GOT3 (cell line): ENCODE measurements around the gene UNC93A.

ENCODE experiments used
- DNase-seq: peaks from one replicate; lab custom pipeline; 2025; ENCODE audit warnings: mixed read lengths; lab: John Stamatoyannopoulos, UW

Gene UNC93A

DNA sequence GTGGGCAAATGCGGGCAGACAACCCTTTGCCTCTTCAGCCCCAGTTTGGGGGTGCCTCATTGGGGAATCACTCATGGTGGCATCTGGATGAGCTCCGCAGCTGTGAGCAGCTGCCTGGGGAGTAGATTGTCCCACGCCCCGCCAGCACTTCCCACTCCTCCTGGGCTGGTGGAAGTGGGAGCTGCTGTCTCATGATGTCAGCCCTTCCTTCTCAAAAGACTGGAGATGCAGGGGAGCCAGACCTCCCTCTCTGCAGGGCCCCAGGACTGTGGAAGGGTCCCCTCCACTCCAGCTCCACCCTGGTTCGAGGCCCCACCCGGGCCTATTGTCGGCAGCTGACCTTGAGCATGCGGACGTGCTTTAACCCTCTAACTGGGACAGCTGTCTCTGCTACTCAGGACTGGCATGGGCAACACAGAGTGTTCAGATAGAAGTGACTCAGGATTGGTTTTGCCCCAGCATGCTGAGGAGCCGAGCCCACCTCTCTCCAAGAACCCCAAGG, 2.0 kb downstream of the UNC93A start:
- DNase-seq, result no peak

DNA sequence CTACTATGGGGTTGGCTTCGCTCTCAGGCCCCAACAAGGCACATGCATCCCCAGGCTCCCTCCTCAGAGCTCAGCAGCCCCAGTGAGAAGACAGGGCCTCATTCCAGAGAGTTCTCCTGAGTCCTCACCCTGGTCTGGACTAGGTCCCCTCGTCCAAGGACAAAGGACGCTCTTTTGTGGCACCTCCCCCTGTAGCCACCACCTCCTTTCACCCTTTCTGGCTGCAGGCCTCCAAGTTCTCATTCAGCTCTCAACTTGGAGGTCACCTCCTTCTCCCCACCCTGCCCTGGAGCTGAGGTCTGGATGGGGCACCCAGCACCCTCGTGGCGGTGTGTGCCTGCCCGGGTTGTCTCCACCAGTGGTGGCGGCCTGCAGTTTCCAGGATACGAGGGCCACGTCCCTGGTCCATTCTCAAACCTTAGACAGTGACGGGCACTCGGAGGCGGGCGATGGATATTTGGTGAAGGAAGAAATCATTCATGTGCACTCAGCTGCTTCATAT, 2.5 kb downstream of the UNC93A start:
- no peak for DNase-seq

DNA sequence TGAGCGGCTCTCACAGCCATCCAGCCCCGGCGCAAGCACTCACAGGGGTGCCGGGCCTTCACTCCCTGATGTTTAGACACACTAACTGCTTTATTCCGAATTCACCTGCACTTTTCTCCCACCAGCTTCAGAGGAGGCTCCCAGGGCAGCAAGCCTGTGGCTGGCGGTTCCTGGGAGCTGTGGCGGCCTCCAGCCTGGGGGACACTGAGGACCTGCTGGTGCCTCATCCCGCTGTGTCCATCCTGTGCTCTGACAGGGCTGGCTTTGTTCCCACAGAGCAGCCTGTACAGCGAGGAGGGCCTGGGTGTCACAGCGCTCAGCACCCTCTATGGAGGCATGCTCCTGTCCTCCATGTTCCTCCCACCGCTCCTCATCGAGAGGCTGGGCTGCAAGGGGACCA, 3.1 kb downstream of the UNC93A start:
- no peak for DNase-seq

DNA sequence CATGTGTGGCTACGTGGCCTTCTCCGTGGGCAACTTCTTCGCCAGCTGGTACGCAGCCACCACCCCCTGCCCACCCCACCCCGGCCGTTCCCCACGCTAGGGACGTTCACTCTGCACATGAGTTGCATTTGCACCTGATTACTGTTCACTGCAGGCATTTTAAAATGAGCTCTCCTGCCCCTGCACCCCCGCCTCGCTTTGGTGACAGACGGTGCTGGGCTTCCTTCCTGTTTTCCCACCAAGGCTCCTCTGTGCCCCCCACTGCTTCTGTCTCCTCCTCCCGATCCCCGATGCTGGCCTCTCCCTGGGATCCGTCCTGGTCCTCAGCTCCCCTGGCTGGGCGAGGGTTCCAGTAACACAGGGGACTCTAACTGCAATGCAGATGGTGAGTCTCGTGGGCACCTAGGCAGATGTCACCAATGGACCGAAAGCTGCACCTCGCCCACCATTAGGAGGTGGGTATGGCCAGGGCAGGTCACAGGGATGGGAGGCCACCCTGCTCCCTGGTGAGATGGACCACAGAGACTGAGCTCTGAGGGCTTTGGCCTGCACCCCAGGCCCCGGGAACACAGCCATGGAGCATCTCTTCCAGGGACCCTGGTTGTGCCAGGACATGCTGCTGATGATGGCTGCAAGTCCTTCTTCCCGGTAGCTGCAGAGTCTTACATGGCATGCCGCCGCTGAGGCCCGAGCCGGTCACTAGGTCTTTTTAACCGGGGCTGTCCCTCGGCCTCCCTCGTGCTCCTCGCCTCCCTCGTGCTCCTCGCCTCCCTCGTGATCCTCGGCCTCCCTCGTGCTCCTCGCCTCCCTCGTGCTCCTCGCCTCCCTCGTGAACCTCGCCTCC, 3.8 kb downstream of the UNC93A start:
- no peak for DNase-seq

DNA sequence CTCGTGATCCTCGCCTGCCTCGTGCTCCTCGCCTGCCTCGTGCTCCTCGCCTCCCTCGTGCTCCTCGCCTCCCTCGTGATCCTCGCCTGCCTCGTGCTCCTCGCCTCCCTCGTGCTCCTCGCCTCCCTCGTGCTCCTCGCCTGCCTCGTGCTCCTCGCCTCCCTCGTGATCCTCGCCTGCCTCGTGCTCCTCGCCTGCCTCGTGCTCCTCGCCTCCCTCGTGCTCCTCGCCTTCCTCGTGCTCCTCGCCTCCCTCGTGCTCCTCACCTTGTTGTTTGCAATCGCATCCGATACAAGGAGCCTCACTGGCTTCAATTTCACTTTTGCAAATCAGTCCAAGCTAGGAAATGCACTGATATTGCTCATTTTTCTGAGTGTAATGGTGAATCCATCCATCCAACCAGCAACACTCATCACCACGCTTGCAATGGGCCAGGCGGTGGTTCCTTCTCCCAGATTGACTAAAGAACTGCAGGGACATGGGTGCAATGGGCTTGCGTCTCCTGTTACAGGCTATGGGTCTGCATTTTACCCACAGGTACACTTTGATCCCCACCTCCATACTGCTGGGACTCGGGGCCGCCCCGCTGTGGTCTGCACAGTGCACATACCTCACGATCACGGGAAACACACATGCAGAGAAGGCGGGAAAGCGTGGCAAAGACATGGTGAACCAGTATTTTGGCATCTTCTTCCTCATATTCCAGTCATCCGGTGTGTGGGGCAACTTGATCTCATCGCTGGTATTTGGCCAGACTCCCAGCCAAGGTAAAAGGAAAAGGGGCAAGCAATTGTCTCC, 4.6 kb downstream of the UNC93A start:
- DNase-seq, result no peak

DNA sequence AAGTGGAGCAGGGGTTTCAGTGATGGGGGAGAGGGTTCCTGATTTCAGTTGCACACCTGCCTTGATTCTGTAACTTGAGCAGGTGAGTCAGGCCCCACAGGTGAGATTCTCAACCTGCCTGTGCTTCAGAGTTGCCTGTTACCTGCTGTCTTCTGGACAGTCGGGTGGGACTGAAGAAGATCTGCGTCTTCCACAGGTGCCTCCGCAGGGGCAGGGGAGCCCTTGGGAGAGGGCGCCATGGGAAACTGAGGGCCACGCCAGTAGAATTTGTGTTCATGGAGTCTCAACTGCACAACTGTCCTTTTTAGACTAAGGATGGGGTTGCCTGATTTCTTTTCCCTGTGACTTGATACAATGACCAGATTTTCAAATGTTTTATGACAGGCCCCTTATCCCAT, 5.2 kb downstream of the UNC93A start:
- no peak for DNase-seq

DNA sequence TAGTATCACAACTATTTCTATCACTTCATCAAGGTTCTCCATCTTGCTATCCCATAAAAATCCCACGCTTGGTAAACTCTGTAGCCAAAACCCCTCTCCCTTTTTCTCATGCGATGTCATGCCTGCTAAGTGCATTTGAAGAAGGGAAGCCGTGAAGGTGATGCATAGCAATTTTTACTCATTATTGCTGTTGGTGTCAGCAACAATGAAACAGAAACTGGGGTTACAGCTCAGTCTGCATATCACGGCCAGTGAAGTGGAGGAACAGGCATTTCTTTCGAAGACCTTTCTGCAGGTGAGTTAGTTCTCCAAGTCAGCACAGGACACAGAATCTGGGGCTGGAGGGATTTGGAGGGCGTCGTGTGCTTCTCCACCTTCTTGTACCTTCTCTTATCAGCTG, 5.8 kb downstream of the UNC93A start:
- DNase-seq, result no peak

DNA sequence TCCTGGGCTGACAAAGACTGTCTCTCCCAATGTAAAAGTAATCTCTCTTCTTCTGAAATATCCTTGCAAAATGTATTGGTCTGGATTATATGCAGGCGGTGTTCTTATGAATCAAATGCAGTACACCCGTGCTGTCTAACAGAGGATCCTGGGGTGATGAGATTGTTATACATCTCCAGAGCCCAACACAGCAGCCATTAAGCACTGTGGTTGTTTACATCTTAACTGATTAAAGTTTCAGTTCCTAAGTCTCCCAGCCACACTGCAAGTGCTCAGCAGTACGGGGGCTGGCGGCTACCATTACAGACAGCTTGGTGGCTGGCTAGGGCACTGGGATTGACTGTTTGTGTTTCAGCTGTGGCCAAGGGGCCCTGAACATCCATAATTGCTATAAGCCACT, 7.0 kb downstream of the UNC93A start:
- DNase-seq, result no peak

DNA sequence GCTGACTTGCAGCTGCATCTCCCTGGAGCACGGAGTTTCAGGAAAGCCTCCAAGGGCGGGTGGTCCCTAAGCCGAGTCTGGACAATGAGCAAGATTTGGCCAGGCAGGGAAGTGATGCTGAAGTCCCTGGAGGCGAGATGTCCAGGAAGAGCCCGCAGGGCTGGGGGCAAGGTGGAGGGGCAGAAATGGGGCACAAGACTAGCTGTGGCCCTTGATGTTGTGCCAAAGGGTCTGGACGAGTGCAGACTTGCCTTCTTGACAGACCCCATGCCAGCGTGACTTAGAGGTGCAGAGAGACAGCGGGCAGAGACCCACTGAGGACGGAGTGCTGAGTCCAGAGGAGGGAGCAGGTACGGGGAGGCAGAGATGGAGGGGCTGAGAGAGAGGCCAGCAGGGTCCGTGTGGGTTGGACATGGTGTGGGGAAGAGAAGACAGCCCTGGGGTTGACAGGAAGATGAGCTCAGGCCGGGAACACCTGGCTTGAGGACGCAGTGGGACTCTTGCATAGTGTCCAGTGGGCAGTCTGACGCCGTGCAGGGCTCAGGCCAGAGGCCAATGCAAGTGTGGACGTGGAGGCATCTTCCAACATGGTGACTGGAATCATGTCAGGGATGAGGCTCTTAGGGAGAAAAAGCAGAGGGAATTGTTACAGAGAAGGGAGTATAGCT, 8.7 kb downstream of the UNC93A start:
- DNase-seq, result no peak

DNA sequence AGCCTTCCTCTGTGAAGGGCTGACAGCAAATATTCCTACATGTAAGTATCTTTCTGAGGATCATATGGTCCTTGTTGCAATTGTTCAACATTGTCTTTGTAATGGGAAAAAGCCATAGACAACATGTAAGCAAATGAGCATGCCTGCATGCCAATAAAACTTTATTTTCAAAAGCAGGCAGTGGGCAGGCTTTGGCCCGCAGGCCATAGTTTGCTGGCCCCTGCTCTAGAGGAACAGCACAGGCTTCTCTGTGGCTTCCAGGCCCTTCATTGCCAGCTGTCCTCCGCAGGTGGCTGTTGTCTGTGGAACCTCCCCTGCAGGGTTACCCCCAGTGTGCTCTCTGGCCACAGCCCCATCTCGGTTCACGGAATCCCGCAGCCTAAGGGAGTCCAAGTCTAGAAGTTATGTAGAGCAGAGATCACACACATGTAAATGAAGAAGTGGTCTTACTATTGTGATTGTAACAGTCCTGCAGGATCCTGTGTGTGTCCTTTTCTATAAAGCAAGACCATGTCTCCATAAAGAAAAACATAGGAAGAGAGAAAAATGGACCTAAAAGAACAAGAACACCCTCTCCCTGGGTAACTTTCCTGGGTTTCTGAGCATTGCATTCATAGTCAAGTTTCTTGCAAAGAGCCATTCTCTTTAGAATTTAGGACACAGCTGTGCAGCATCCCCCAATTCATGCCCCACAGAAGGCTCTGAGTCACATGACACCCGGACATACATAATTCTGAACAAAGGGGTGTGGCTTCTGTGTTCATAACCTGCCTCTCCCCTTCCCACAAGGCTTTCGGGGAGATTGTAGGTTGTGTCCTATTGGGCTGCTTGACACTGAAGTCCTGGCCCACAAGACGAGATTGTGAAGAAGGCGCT, 10.0 kb downstream of the UNC93A start:
- no peak for DNase-seq

DNA sequence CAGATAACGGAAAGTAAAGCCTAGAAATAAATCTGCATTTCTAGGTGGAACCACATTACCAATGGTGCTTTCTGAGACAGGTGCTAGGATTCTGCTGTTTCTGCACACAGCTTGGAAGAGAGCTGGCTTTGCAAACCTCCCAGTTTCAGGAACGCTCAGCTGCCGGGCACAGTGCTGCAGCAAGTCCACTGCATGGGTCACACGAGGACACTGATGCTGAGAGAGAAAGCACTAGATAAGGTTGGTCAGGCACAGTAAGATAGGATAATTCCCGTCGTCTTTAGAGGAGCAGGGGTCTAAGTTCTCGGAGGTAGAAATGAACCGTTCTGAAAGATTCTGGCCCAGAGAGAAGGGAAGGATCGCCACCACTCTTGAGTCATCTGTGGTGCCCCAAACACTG, 11.0 kb downstream of the UNC93A start:
- no peak for DNase-seq

DNA sequence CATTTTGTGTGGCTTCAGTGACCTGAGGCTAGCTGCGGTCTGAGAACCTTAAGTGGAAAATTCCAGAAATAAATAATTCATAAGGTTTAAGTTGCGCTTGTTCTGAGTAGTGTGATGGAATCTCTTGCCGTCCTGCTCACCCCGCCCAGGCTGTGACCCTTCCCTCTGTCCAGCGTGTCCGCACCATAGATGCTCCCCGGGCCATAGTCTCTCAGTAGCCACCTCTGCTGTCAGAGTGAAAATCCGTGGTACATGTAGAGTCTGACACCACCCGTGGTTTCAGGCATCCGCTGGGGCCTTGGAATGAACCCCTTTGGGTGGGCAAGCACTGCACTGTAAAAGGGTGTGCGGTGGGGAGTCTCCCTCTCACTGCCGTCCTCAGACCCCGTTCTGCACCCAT, 11.7 kb downstream of the UNC93A start:
- DNase-seq, result no peak

DNA sequence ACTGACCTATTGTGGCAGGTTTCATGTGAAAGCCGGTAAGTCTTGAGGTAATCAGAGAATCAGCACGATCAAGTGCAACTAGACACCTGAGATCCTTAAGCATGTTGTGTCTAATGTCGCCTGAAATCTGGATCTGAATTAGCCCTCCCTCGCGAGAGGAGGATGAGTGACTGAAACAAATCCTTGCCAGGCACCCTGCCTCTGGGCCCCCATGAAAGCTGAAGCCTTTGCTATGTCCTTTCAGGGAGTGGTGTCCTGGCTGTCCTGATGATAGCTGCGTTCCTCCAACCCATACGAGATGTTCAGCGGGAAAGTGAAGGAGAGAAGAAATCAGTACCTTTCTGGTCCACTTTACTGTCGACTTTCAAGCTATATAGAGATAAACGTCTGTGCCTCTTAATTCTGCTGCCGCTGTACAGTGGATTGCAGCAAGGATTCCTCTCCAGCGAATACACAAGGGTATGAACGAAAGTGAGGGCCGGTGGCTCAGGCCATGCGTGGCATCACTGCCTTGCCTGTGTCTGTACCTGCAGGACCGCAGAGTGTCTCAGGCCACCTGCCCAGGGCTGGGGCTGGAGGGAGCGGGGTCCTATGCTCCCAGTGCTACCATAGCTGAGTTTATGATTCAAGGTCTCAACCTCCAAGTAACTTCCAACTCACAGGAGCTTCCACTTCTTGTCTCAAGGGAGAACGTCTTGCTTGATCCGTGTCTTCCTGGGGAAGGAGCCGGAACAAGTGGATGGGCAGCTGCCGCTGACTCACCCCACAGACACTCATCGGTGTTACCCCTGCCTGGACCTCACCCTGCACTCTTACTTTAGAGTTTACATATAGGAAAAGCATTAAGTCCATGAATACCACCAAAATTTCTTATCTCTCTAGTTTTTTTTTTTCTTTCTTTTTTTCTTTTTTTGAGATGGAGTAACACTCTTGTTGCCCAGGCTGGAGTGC, 12.8 kb downstream of the UNC93A start:
- DNase-seq, result no peak

DNA sequence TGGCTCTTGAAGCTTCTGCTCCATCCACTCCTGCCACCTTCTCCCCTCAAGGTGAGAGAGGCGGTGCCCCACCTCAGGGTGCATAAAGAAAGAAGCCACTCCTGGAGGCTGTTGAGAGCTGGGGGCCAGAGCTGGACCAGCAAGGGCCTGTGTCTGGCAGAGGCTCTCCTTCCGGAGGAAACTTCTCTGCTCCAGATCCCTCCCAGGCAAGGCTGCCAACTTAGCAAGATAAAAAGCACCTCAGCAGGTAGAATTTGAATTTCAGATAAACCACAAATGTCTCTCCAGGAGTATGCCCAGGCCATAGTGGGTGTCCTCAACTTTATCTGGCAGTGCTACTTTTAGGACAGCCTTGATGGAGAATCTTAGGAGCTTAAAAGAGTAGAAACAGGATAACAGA, 13.8 kb downstream of the UNC93A start:
- DNase-seq, result no peak

DNA sequence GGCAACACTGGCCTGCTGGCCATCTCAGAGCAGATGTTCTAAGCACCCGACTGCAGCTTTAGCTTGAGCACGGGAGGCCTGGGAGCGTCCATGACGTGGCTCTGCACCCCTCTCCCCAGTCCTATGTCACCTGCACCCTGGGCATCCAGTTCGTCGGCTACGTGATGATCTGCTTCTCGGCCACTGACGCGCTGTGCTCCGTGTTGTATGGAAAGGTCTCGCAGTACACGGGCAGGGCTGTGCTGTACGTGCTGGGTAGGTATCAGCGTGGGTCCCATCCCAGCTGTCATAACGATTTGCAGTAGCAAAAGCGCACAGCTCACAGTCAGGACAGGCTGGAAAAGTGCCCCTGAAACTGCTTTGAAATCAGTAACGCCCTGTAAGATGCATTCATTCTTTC, 14.7 kb downstream of the UNC93A start:
- DNase-seq, result no peak

DNA sequence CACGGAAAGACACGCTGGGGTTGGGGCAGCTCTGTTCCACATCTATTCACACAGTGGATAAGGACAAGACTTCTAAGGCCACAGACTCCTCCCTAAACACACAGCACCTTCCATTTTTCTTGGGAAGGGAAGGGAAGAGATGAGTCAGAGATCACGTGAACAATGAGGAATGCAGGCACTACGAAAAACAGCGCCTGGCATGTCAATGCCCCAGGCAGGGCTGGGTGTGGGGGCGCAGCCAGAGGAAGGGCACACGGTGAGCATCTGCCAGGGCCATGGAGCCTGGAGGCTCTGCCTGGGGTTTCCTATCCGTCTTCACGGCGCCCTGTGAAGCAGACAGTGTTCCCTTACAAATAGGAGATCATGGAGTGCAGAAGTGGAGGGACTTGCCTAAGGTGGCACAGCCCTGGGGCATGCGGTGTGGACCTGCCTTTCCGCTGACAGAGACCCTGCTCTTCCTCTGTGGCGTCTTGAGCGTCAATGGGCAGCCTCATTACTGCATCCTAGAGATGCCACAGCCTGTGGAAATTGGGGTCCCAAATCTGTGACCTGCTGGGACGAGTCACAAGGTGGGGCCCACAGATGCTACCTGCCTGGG, 15.4 kb downstream of the UNC93A start:
- no peak for DNase-seq

DNA sequence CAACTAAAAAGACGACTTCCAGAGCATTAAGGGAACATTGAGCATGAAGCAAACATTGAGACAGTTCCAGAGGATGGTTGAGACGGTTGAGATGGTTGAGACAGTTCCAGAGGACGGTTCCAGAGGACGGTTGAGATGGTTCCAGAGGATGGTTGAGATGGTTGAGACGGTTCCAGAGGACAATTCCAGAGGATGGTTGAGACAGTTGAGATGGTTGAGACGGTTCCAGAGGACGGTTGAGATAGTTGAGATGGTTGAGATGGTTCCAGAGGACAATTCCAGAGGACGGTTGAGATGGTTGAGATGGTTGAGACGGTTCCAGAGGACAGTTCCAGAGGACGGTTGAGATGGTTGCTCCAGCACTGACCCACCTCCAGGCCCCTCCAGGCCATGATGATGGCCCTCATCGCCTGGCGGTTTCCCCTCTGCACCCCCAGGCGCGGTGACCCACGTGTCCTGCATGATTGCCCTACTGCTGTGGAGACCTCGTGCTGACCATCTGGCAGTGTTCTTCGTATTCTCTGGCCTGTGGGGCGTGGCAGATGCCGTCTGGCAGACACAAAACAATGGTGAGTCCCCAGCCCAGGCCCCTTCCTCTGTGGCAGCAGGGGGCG, 16.3 kb downstream of the UNC93A start:
- no peak for DNase-seq

DNA sequence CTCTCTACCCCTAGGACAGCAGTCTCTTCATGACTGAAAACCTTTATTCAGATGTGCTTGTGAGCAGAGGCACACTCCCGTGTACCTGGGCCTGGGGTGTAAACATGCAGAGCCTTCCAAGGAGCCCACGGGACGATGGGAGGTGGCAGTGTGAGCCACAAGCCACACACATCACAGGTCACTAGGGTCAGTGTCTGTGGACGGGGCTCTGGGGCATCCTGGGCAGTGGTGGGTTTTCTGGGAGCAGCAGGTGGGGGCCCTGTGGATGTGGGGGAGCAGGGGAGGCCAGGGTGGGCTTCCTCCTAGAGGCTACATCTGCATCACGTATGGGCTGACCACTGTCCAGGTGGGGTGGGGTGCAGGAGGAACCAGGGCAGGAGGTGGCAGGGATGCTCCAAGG, 17.1 kb downstream of the UNC93A start:
- DNase-seq, result no peak
